Neural progenitor cell (in vitro differentiated cells): ENCODE measurements around the gene TDO2. TPM values are rescaled to one million over a fixed set of nuclear protein-coding genes. Genes with fewer than 3 reads are reported as not detected.

Experiments used
- DNase-seq: peaks from one replicate; pipeline ENCODE4 v3.0.0-alpha.2; 2016; ENCODE audit warnings: low spot score
- H2AFZ ChIP-seq: fragments of 200-600 bp; sonication (generic); replicated peaks from 2 replicates; pipeline ENCODE4 v1.6.1; 2016; ENCODE audit warnings: antibody characterized with exemption
- H3F3A ChIP-seq: fragments of 200-600 bp; sonication (generic); 2 replicates; pipeline ENCODE4 v1.6.1; 2016; ENCODE audit warnings: antibody characterized with exemption, low read depth
- H3K27ac ChIP-seq: fragments of 200-600 bp; sonication (generic); 2 replicates; pipeline ENCODE4 v1.5.1; 2016; ENCODE audit warnings: mild to moderate bottlenecking
- H3K27me3 ChIP-seq: fragments of 200-600 bp; sonication (generic); 2 replicates; pipeline ENCODE4 v1.6.1; 2016; ENCODE audit warnings: mild to moderate bottlenecking, moderate library complexity
- H3K36me3 ChIP-seq: fragments of 200-600 bp; sonication (generic); 2 replicates; pipeline ENCODE4 v1.5.1; 2016
- H3K4me1 ChIP-seq: fragments of 200-600 bp; sonication (generic); 2 replicates; pipeline ENCODE4 v1.6.1; 2016; ENCODE audit warnings: mixed run types
- H3K4me2 ChIP-seq: fragments of 200-600 bp; sonication (generic); 2 replicates; pipeline ENCODE4 v1.6.1; 2016
- H3K4me3 ChIP-seq: fragments of 200-600 bp; sonication (generic); 2 replicates; pipeline ENCODE4 v1.5.1; 2016
- H3K79me2 ChIP-seq: fragments of 200-600 bp; sonication (generic); 2 replicates; pipeline ENCODE4 v1.6.1; 2016; ENCODE audit warnings: low read depth
- H3K9ac ChIP-seq: fragments of 200-600 bp; sonication (generic); 2 replicates; pipeline ENCODE4 v1.6.1; 2016
- H3K9me3 ChIP-seq: fragments of 200-600 bp; sonication (generic); 2 replicates; pipeline ENCODE4 v1.5.1; 2016; ENCODE audit warnings: low read depth
- H4K20me1 ChIP-seq: fragments of 200-600 bp; sonication (generic); 2 replicates; pipeline ENCODE4 v1.6.1; 2016; ENCODE audit warnings: low read depth
- H3K27ac Mint-ChIP-seq: 3 replicates; pipeline ENCODE4 v1.8.0; 2021; ENCODE audit warnings: mixed read lengths
- H3K27me3 Mint-ChIP-seq: 2 replicates; pipeline ENCODE4 v1.8.0; 2022; ENCODE audit warnings: low read depth, mild to moderate bottlenecking, inconsistent platforms, moderate library complexity, mixed read lengths; ENCODE audit not compliant: insufficient read depth
- H3K36me3 Mint-ChIP-seq: 3 replicates; pipeline ENCODE4 v1.8.0; 2021; ENCODE audit warnings: mixed read lengths
- H3K4me1 Mint-ChIP-seq: 3 replicates; pipeline ENCODE4 v1.8.0; 2021; ENCODE audit warnings: mixed read lengths
- H3K4me3 Mint-ChIP-seq: 3 replicates; pipeline ENCODE4 v1.8.0; 2021; ENCODE audit warnings: mild to moderate bottlenecking, moderate library complexity, mixed read lengths
- H3K9me3 Mint-ChIP-seq: 3 replicates; pipeline ENCODE4 v1.8.0; 2020; ENCODE audit warnings: mixed read lengths
- EZH2 ChIP-seq: fragments of 200-600 bp; sonication (generic); IDR thresholded peaks from 2 replicates; pipeline ENCODE4 v1.6.1; 2017; ENCODE audit warnings: antibody characterized with exemption, mild to moderate bottlenecking, moderate library complexity
- EZH2phosphoT487 ChIP-seq: fragments of 200-600 bp; sonication (generic); IDR thresholded peaks from 2 replicates; pipeline ENCODE4 v1.6.1; 2017; ENCODE audit warnings: antibody characterized with exemption
- total RNA-seq: library from RNA; depleted of rRNA; stranded (reverse); fragments of >200 nt; gene quantifications from 2 replicates; pipeline ENCODE4 v1.2.3, GENCODE V29; 2015; ENCODE audit warnings: low replicate concordance
- TF ChIP-seq, protein P1 (sequence below): fragments of 200-600 bp; sonication (generic); IDR thresholded peaks from 2 replicates; pipeline ENCODE4 v1.5.1; 2017; ENCODE audit warnings: antibody characterized with exemption, mild to moderate bottlenecking

TDO2 gene
- total RNA-seq, 1 donor from 2014 or later: not detected

DNA sequence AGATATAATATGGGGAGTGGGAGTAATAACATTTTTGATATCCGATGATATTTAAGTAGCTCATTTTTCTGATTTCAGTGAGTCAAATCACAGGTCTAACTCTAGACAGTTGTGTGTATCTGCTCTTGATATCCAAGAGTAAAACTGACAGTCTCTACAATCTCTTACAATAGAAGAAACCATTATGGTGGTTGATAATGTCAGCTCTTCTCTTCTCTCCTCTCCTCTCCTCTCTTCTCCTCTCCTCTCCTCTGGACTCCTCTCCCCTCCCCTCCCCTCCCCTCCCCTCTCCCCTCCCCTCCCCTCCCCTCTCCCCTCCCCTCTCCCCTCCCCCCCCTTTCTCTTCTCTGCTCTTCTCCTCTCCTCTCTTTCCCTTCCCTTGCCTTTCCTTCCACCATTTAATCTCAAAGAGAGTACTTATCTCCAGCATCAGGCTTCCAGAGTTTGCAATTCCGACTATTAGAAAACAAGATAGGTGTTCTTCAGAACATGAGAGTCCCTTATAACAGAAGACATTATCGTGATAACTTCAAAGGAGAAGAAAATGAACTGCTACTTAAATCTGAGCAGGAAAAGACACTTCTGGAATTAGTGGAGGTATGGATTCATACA lies 6.2 kb downstream of the TDO2 start:
- Mint-ChIP-seq H3K27me3 (no peaks in the 10 kb centered on the region), H3K36me3 (no peaks in the 10 kb centered on the region), H3K9me3 (no peaks in the 10 kb centered on the region), H3K4me3 (no peak overlapping the region), H3K4me1 (peaks cover 8% of the 10 kb centered on the region), H3K27ac (no peak overlapping the region)
- no peaks in the 10 kb centered on the region for H3K36me3 ChIP-seq
- no peak overlapping the region for H3K9ac ChIP-seq
- H3K4me2 ChIP-seq: no peak overlapping the region
- H2AFZ ChIP-seq: no peak overlapping the region
- H3K27me3 ChIP-seq: no peaks in the 10 kb centered on the region
- no peak for DNase-seq
- no peaks in the 10 kb centered on the region for H3K79me2 ChIP-seq
- TF ChIP-seq, protein P1, sequence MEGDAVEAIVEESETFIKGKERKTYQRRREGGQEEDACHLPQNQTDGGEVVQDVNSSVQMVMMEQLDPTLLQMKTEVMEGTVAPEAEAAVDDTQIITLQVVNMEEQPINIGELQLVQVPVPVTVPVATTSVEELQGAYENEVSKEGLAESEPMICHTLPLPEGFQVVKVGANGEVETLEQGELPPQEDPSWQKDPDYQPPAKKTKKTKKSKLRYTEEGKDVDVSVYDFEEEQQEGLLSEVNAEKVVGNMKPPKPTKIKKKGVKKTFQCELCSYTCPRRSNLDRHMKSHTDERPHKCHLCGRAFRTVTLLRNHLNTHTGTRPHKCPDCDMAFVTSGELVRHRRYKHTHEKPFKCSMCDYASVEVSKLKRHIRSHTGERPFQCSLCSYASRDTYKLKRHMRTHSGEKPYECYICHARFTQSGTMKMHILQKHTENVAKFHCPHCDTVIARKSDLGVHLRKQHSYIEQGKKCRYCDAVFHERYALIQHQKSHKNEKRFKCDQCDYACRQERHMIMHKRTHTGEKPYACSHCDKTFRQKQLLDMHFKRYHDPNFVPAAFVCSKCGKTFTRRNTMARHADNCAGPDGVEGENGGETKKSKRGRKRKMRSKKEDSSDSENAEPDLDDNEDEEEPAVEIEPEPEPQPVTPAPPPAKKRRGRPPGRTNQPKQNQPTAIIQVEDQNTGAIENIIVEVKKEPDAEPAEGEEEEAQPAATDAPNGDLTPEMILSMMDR: no peak
- TF ChIP-seq EZH2phosphoT487 (no peak), EZH2 (no peak)
- H3K27ac ChIP-seq: no peak overlapping the region
- H3K4me1 ChIP-seq: no peaks in the 10 kb centered on the region
- no peaks in the 10 kb centered on the region for H3F3A ChIP-seq
- no peak overlapping the region for H3K4me3 ChIP-seq
- H4K20me1 ChIP-seq: no peaks in the 10 kb centered on the region
- no peaks in the 10 kb centered on the region for H3K9me3 ChIP-seq

DNA sequence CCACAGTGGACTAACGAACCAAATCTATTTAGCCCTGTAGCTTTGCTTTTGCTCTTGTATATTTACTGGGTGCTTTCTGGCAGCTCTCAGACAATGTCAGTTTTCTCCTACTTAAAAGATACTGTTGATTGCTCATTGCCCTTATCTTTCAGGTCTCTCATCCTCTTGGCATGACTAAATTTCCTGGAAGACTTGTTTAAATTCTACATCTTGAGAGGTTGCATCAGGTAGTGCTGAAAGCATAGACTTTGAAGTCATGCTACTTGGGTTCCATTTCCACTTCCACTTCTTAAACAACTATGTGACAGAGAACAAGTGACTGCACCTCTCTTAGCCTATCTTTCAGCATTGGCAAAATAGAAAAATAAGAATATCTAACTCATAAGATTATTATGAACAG lies 8.4 kb downstream of the TDO2 start:
- DNase-seq: no peak
- Histone ChIP-seq H3K9ac (no peak overlapping the region), H3K4me3 (no peak overlapping the region), H4K20me1 (no peaks in the 10 kb centered on the region), H3K27ac (no peak overlapping the region), H3K4me2 (no peak overlapping the region), H2AFZ (no peak overlapping the region), H3F3A (no peaks in the 10 kb centered on the region), H3K9me3 (no peaks in the 10 kb centered on the region), H3K27me3 (no peaks in the 10 kb centered on the region), H3K36me3 (no peaks in the 10 kb centered on the region), H3K4me1 (no peaks in the 10 kb centered on the region), H3K79me2 (no peaks in the 10 kb centered on the region)
- TF ChIP-seq, protein P1: no peak
- TF ChIP-seq EZH2phosphoT487: no peak
- TF ChIP-seq EZH2: no peak
- Mint-ChIP-seq H3K36me3 (no peaks in the 10 kb centered on the region), H3K4me3 (no peak overlapping the region), H3K27ac (no peak overlapping the region), H3K27me3 (no peaks in the 10 kb centered on the region), H3K9me3 (no peaks in the 10 kb centered on the region), H3K4me1 (peaks cover 13% of the 10 kb centered on the region)

DNA sequence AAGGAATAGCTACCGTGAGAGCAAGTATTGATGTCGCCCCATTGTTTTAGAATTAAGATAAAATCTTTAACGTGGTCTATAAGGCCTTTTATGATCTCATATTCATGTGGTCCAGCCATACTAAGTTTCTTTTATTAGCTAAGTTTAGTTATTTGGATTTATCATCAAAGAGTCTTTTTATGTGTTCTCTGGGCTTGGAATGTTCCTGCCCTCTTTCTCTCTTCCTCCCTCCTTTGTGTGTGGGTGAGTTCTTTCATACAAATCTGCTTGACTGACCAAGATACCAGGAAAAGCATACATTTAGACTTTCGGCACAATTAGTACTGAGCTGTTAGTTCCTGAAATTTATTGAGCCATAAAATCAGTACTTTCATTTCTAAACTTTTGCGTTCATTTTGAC lies 11.3 kb downstream of the TDO2 start:
- Mint-ChIP-seq H3K27ac (no peak overlapping the region), H3K27me3 (no peaks in the 10 kb centered on the region), H3K4me1 (peaks cover 12% of the 10 kb centered on the region), H3K36me3 (no peaks in the 10 kb centered on the region), H3K4me3 (no peak overlapping the region), H3K9me3 (no peaks in the 10 kb centered on the region)
- Histone ChIP-seq H2AFZ (no peak overlapping the region), H3K79me2 (no peaks in the 10 kb centered on the region), H3K9ac (no peak overlapping the region), H3K9me3 (no peaks in the 10 kb centered on the region), H3K4me3 (no peak overlapping the region), H4K20me1 (no peaks in the 10 kb centered on the region), H3F3A (no peaks in the 10 kb centered on the region), H3K27me3 (no peaks in the 10 kb centered on the region), H3K4me2 (no peak overlapping the region), H3K4me1 (no peaks in the 10 kb centered on the region), H3K36me3 (no peaks in the 10 kb centered on the region), H3K27ac (no peak overlapping the region)
- DNase-seq: no peak
- TF ChIP-seq EZH2: no peak
- no peak for TF ChIP-seq EZH2phosphoT487
- TF ChIP-seq, protein P1: no peak
